GM12801 (cell line): ENCODE results near the gene PMEPA1.

ENCODE experiments used
- CTCF ChIP-seq: IDR thresholded peaks from one replicate; pipeline ENCODE4 v1.5.1; 2011; ENCODE audit warnings: control low read depth; ENCODE audit not compliant: insufficient read length; ENCODE audit errors: extremely low read depth

Gene PMEPA1

GRCh38 chr20:57619051-57619831, 90.6 kb downstream of the PMEPA1 start:
- TF ChIP-seq CTCF: no peak

DNA sequence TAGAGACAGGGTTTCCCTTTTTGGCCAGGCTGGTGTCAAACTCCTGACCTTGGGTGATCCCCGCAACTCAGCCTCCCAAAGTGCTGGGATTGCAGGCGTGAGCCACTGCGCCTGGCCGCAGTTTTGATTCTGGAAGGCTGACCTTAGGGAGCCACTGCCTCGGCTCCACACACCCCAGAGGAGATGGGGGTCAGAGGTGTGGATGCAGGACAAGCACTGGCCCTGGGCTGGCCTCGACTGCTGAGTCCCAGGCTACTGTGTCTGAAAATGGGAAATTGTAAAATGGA, 91.1 kb downstream of the PMEPA1 start:
- no peak for TF ChIP-seq CTCF

DNA sequence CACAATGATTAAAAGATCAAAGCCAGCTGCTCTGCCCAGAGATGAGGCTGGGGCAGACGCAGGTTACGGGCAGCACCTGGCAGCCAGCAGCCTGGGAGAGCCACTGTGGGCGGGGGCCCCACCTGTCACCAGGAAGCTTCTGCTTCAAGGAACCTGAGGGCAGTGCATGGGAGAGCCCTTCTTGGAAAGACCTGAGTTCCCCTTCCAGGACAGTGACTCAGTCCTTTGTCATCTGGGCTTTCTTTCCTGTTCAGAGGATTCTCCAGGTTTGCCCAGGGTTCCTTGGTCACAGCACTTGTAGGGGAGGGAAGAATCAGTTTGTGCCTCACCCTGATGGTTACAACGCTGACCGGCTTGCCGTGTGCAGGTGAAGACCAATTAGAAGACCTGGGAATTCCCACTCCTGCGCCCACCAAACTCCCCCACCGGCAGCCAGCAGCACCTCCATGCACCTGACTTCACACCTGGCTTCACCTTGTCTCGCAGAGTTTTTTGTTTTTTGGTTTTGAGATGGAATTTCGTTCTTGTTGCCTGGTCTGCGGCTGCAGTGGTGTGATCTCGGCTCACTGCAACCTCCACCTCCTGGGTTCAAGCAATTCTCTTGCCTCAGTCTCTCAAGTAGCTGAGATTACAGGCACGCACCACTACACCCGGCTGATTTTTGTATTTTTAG, 91.6 kb downstream of the PMEPA1 start:
- no peak for TF ChIP-seq CTCF

DNA sequence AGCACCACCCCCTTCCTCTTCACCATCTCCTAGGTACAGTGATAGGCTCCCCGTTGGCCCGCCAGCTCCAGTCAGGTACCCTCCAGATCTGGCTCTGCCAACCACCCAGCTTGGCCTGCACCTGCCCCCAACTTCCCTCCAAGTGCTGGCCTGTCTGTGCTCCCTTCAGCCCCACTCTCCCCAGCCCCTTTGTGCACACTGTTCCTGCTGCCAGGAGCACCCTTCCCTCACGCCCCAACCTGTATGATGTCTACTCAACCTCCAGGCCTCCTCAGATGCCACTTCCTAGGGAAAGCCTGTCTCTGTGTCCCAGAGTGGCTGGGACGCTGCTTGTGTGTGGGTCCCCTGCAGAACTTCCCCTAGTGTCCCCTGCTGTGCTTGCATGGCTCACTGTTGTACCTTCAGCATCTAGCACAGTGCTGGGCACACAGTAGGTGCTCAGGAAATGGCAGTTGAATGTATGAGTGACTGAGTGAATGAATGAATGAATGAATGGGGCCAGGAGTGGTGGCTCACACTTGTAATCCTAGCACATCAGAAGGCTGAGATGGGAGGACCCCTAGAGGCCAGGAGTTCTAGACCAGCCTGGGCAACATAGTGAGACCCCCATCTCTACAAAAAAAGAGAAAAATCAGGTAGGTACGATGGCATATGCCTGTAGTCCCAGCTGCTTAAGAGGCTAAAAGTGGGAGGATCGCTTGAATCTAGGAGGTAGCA, 92.6 kb downstream of the PMEPA1 start:
- no peak for TF ChIP-seq CTCF

- TF ChIP-seq CTCF: no peak
Measured at GRCh38 chr20:57616143-57616951, 93.5 kb downstream of the PMEPA1 start.

- no peak for TF ChIP-seq CTCF
Measured at GRCh38 chr20:57615445-57615811, 94.4 kb downstream of the PMEPA1 start.
